ENCODE measurements around the gene PELO. TPM values are rescaled to one million over a fixed set of nuclear protein-coding genes. Genes with fewer than 3 reads are reported as not detected.
"Not testable (repeated sequence)": the region's sequence is repeated elsewhere in the genome, so short reads cannot be mapped to it uniquely, and the experiment has no call there.

The PELO gene
- total RNA-seq, 1 donor from 2014 or later: 21.3 TPM

GRCh38 chr5:52811067-52811749 is 23.5 kb downstream of the PELO start:
- peak; percentile 32 for FAIRE-seq
- Histone ChIP-seq H3K27me3 (ENCODE audit: control insufficient read depth, insufficient read depth, low read length) (no peaks in the 10 kb centered on the region), H3K4me3 (ENCODE audit: low read depth, low read length) (no peak overlapping the region), H3K36me3 (ENCODE audit: control insufficient read depth, insufficient read depth, low read length) (no peaks in the 10 kb centered on the region)
- DNase-seq (ENCODE audit: low read depth): peak; percentile 73
- TF ChIP-seq CTCF (IDR thresholded peaks at IDR 0.05; ENCODE audit: insufficient read depth, low read length, severe bottlenecking): no peak

- H3K4me3 ChIP-seq (ENCODE audit: low read depth, low read length): no peak overlapping the region
- no peaks in the 10 kb centered on the region for H3K36me3 ChIP-seq (ENCODE audit: control insufficient read depth, insufficient read depth, low read length)
- no peaks in the 10 kb centered on the region for H3K27me3 ChIP-seq (ENCODE audit: control insufficient read depth, insufficient read depth, low read length)
- DNase-seq (ENCODE audit: low read depth): no peak
- FAIRE-seq: no peak
- no peak for TF ChIP-seq CTCF (IDR thresholded peaks at IDR 0.05; ENCODE audit: insufficient read depth, low read length, severe bottlenecking)
These were observed 26.8 kb downstream of the PELO start for GRCh38 chr5:52814352-52815148.

- no peaks in the 10 kb centered on the region for H3K27me3 ChIP-seq (ENCODE audit: control insufficient read depth, insufficient read depth, low read length)
- no peak for FAIRE-seq
These were observed 30.1 kb downstream of the PELO start for GRCh38 chr5:52817818-52818217.

GRCh38 chr5:52818360-52818759 is 30.6 kb downstream of the PELO start:
- no peak for FAIRE-seq
- H3K36me3 ChIP-seq (ENCODE audit: control insufficient read depth, insufficient read depth, low read length): no peaks in the 10 kb centered on the region
- H3K4me3 ChIP-seq (ENCODE audit: low read depth, low read length): no peak overlapping the region
- DNase-seq (ENCODE audit: low read depth): no peak
- no peaks in the 10 kb centered on the region for H3K27me3 ChIP-seq (ENCODE audit: control insufficient read depth, insufficient read depth, low read length)
- TF ChIP-seq CTCF (IDR thresholded peaks at IDR 0.05; ENCODE audit: insufficient read depth, low read length, severe bottlenecking): no peak

More at GRCh38 chr5:52817818-52818217, 30.1 kb downstream of the PELO start:
- H3K36me3 ChIP-seq (ENCODE audit: control insufficient read depth, insufficient read depth, low read length): no peaks in the 10 kb centered on the region
- H3K4me3 ChIP-seq (ENCODE audit: low read depth, low read length): no peak overlapping the region
- TF ChIP-seq CTCF (IDR thresholded peaks at IDR 0.05; ENCODE audit: insufficient read depth, low read length, severe bottlenecking): no peak
- DNase-seq (ENCODE audit: low read depth): no peak

- DNase-seq (ENCODE audit: low read depth); H3K36me3 ChIP-seq (ENCODE audit: control insufficient read depth, insufficient read depth, low read length); H3K27me3 ChIP-seq (ENCODE audit: control insufficient read depth, insufficient read depth, low read length); FAIRE-seq; H3K4me3 ChIP-seq (ENCODE audit: low read depth, low read length): not testable (repeated sequence)
These were observed 31.1 kb downstream of the PELO start for GRCh38 chr5:52818807-52819206.

GRCh38 chr5:52821901-52822300 is 34.2 kb downstream of the PELO start:
- TF ChIP-seq CTCF (IDR thresholded peaks at IDR 0.05; ENCODE audit: insufficient read depth, low read length, severe bottlenecking): no peak
- Histone ChIP-seq H3K36me3 (ENCODE audit: control insufficient read depth, insufficient read depth, low read length) (no peaks in the 10 kb centered on the region), H3K4me3 (ENCODE audit: low read depth, low read length) (no peak overlapping the region), H3K27me3 (ENCODE audit: control insufficient read depth, insufficient read depth, low read length) (no peaks in the 10 kb centered on the region)
- FAIRE-seq (no peak), DNase-seq (ENCODE audit: low read depth) (no peak)
